HepG2 (cell line): ENCODE results near the gene SLC25A51. TPM values are rescaled to one million over a fixed set of nuclear protein-coding genes. Genes with fewer than 3 reads are reported as not detected.

Experiments
- ATAC-seq: fragments of 200-7000 bp; cut with Tn5 transposase; 3 replicates; pipeline ENCODE4 v1.9.1; 2020; ENCODE audit warnings: mild to moderate bottlenecking, moderate library complexity
- BruUV-seq: library from RNA; stranded (reverse); fragments of 400-500 nt; replicated peaks from 2 replicates; lab custom pipeline; 2021; lab: Mats Ljungman, UMichigan
- CTCF ChIA-PET: fragments of 300-600 bp; formaldehyde crosslinking; extraction: SDS; loops from one replicate; lab custom pipeline; 2021; ENCODE audit warnings: low total read pairs, inconsistent platforms, low intra/inter-chr PET ratio; lab: Yijun Ruan, JAX
- POLR2A ChIA-PET: fragments of 350-600 bp; sonication (Branson Sonifier 250); formaldehyde crosslinking; loops from one replicate; lab custom pipeline; 2020; ENCODE audit warnings: antibody characterized with exemption, inconsistent platforms; lab: Yijun Ruan, JAX
- DNase-seq: peaks from one replicate; pipeline ENCODE4 v3.0.0-alpha.2; 2015; ENCODE audit warnings: low spot score
- FAIRE-seq: peaks from 3 replicates; lab custom pipeline; 2011; peaks lifted over from hg19 to GRCh38; lab: Jason Lieb, UNC
- H2AFZ ChIP-seq: one replicate; pipeline ENCODE4 v1.6.1; 2011; ENCODE audit warnings: low read length, inconsistent platforms
- H3K27ac ChIP-seq: fragments of 300-600 bp; 3 replicates; pipeline ENCODE4 v1.8.0; 2011; ENCODE audit warnings: mixed run types, mild to moderate bottlenecking, mixed read lengths, low read length, inconsistent platforms; ENCODE audit not compliant: insufficient read depth; ENCODE audit errors: extremely low read length
- H3K27me3 ChIP-seq, 2 experiments: fragments of 200-600 bp in 1 of 2; 2 replicates in 1 of 2; 3 replicates in 1 of 2; pipeline versions ENCODE4 v1.6.0 to v1.8.0; 2011; ENCODE audit warnings: low read length in 2 of 2, mild to moderate bottlenecking in 2 of 2, moderate library complexity in 2 of 2, inconsistent platforms in 1 of 2; ENCODE audit not compliant: insufficient read depth in 2 of 2, control insufficient read depth in 1 of 2
- H3K36me3 ChIP-seq, 2 experiments: fragments of 200-600 bp in 1 of 2; replicated peaks in 1 of 2; 2 replicates in 1 of 2; 3 replicates in 1 of 2; pipeline versions ENCODE4 v1.5.1 to v1.8.0; 2011; ENCODE audit warnings: low read length in 2 of 2, inconsistent platforms in 1 of 2; ENCODE audit not compliant: insufficient read depth in 2 of 2, control insufficient read depth in 1 of 2
- H3K4me1 ChIP-seq: 2 replicates; pipeline ENCODE4 v1.5.1; 2012; ENCODE audit warnings: low read length, inconsistent platforms; ENCODE audit not compliant: insufficient read depth
- H3K4me2 ChIP-seq: 2 replicates; pipeline ENCODE4 v1.6.0; 2011; ENCODE audit warnings: low read depth, low read length, inconsistent platforms
- H3K4me3 ChIP-seq, 3 experiments: fragments of 200-600 bp in 1 of 3; sonication (generic), shearing (Covaris generic) in 1 of 3; replicated peaks in 1 of 3; 2 replicates each; pipeline ENCODE4 v1.5.1; 2011 to 2016; ENCODE audit warnings: low read length in 3 of 3, inconsistent platforms in 2 of 3, low read depth in 2 of 3, mild to moderate bottlenecking in 2 of 3, control low read depth in 1 of 3, mixed read lengths in 1 of 3; ENCODE audit not compliant: insufficient read depth in 1 of 3
- H3K79me2 ChIP-seq: one replicate; pipeline ENCODE4 v1.6.1; 2011; ENCODE audit warnings: low read length, inconsistent platforms; ENCODE audit not compliant: insufficient read depth
- H3K9ac ChIP-seq: 2 replicates; pipeline ENCODE4 v1.6.0; 2011; ENCODE audit warnings: mild to moderate bottlenecking, low read depth, low read length, inconsistent platforms; ENCODE audit not compliant: insufficient read depth
- H3K9me3 ChIP-seq: 2 replicates; pipeline ENCODE4 v1.5.1; 2012; ENCODE audit warnings: mild to moderate bottlenecking, low read length
- H4K20me1 ChIP-seq: 2 replicates; pipeline ENCODE4 v1.6.0; 2011; ENCODE audit warnings: inconsistent platforms, mild to moderate bottlenecking, low read length, moderate library complexity; ENCODE audit not compliant: insufficient read depth
- PHF21A ChIP-seq: sonication (generic); formaldehyde crosslinking; IDR thresholded peaks from 2 replicates; pipeline ENCODE4 v1.5.0; 2020; ENCODE audit warnings: mild to moderate bottlenecking, missing genetic modification reagents
- PHF8 ChIP-seq: sonication (generic); formaldehyde crosslinking; IDR thresholded peaks from 2 replicates; pipeline ENCODE4 v1.5.0; 2020; ENCODE audit warnings: missing genetic modification reagents
- PRPF4 ChIP-seq: fragments of 200-400 bp; formaldehyde crosslinking; IDR thresholded peaks from 2 replicates; pipeline ENCODE4 v1.6.1; 2016; ENCODE audit warnings: low read length, low read depth; ENCODE audit not compliant: poor library complexity, severe bottlenecking
- SATB2 ChIP-seq: sonication (generic); formaldehyde crosslinking; IDR thresholded peaks from 2 replicates; pipeline ENCODE4 v1.5.0; 2020; ENCODE audit warnings: missing genetic modification reagents
- ZNF335 ChIP-seq: sonication (generic); formaldehyde crosslinking; IDR thresholded peaks from 2 replicates; pipeline ENCODE4 v1.4.0; 2020; ENCODE audit warnings: missing genetic modification reagents
- ZSCAN25 ChIP-seq: sonication (generic); formaldehyde crosslinking; IDR thresholded peaks from 2 replicates; pipeline ENCODE4 v1.8.0; 2022; ENCODE audit warnings: mild to moderate bottlenecking, missing genetic modification reagents
- WGBS: methylation state at CpG from one replicate; pipeline ENCODE4 v1.1.6; 2017; ENCODE audit warnings: low lambda C conversion rate; 5-methylcytosine and 5-hydroxymethylcytosine counted together
- in situ Hi-C: cut with HindIII; loops from 2 replicates; pipeline ENCODE4 v1.10.0; 2017; ENCODE audit warnings: low pct_unique_long_range_greater_than_20kb; ENCODE audit not compliant: extremely low pct_ligation_motif_present
- intact Hi-C: fragments of 100-400 bp; cut with micrococcal nuclease; formaldehyde crosslinking; loops from one replicate; pipeline ENCODE4 v1.10.0; 2022; ENCODE audit not compliant: unreplicated experiment
- polyA plus RNA-seq, 8 experiments: library from polyadenylated mRNA; depleted of rRNA in 3 of 8; stranded (reverse) in 7 of 8; unstranded in 1 of 8; fragments of >200 nt; fragmentation: Illumina TruSeq in 4 of 8; extraction: Trizol in 4 of 8; gene quantifications; 2 replicates each; pipeline versions ENCODE4 v1.2.1 to v1.2.3, GENCODE V29; 2011 to 2016; ENCODE audit warnings: low read depth in 4 of 8, missing spikeins in 1 of 8, mixed read lengths in 1 of 8; ENCODE audit not compliant: insufficient read depth in 1 of 8
- total RNA-seq, 5 experiments: library from RNA; depleted of rRNA; stranded (reverse); fragments of >200 nt; fragmentation: Illumina TruSeq; extraction: Trizol; gene quantifications; 2 replicates each; pipeline ENCODE4 v1.2.3, GENCODE V29; 2016; ENCODE audit warnings: low read depth in 1 of 5
- TF ChIP-seq, protein P1 (sequence below): sonication (generic); formaldehyde crosslinking; IDR thresholded peaks from 2 replicates; pipeline ENCODE4 v1.4.0; 2020; ENCODE audit warnings: missing genetic modification reagents
- TF ChIP-seq, protein P2 (sequence below): IDR thresholded peaks from 2 replicates; pipeline ENCODE4 v1.6.1; 2012; ENCODE audit warnings: low read length, improper control_type of control experiment
- TF ChIP-seq, protein P3 (sequence below): sonication (generic); formaldehyde crosslinking; IDR thresholded peaks from 2 replicates; pipeline ENCODE4 v1.5.1; 2020; ENCODE audit warnings: mild to moderate bottlenecking, missing genetic modification reagents, borderline replicate concordance

Gene SLC25A51
- total and polyA plus RNA-seq, 2 of the 13 experiments (the other 11 are each of a cell fraction or from before 2014, with no cell fraction given), result 14.6 to 37.7 TPM

DNA sequence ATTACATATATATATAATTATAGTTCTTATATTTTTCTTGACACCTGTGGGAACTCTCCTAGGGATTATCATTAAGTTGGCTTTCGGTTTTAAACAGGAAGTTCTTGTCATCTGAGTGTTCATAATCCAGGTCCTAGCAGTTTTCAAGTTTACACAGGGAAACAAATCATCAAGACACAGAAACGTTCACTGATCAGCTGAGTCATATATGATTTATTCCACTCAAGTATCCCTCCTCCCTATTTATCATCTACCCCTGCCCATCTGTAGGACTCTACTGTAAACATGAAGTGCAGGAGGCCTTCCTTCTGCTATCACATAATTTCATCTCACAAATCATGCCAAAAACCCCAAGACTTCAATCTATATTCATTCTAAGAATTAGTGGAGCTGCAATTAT, 6.3 kb downstream of the SLC25A51 start:
- Histone ChIP-seq H3K4me3 (no peak overlapping the region), H3K4me1 (peaks cover 14% of the 10 kb centered on the region), H4K20me1 (no peaks in the 10 kb centered on the region), H3K27me3 (no peaks in the 10 kb centered on the region), H3K36me3 (peaks cover 5 to 37% of the 10 kb centered on the region in 2 experiments; a peak in 4 of 5 replicates), H2AFZ (no peak overlapping the region), H3K4me2 (no peak overlapping the region), H3K27ac (no peak overlapping the region), H3K9ac (no peak overlapping the region), H3K9me3 (no peaks in the 10 kb centered on the region), H3K79me2 (peaks cover 15% of the 10 kb centered on the region)
- DNase-seq (no peak), ATAC-seq (no peak), FAIRE-seq (no peak)
- intact Hi-C loops, result no loop called here
- WGBS, result 84% methylated on average over 2 of the region's 2 CpGs
- ChIA-PET CTCF (no interaction called here), POLR2A (no interaction called here)
- BruUV-seq, result no TSS peak
- in situ Hi-C loops, result no loop called here
- TF ChIP-seq, protein P1, sequence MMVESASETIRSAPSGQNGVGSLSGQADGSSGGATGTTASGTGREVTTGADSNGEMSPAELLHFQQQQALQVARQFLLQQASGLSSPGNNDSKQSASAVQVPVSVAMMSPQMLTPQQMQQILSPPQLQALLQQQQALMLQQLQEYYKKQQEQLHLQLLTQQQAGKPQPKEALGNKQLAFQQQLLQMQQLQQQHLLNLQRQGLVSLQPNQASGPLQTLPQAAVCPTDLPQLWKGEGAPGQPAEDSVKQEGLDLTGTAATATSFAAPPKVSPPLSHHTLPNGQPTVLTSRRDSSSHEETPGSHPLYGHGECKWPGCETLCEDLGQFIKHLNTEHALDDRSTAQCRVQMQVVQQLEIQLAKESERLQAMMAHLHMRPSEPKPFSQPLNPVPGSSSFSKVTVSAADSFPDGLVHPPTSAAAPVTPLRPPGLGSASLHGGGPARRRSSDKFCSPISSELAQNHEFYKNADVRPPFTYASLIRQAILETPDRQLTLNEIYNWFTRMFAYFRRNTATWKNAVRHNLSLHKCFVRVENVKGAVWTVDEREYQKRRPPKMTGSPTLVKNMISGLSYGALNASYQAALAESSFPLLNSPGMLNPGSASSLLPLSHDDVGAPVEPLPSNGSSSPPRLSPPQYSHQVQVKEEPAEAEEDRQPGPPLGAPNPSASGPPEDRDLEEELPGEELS (CRISPR knock-in tag), result no peak
- TF ChIP-seq, protein P2, sequence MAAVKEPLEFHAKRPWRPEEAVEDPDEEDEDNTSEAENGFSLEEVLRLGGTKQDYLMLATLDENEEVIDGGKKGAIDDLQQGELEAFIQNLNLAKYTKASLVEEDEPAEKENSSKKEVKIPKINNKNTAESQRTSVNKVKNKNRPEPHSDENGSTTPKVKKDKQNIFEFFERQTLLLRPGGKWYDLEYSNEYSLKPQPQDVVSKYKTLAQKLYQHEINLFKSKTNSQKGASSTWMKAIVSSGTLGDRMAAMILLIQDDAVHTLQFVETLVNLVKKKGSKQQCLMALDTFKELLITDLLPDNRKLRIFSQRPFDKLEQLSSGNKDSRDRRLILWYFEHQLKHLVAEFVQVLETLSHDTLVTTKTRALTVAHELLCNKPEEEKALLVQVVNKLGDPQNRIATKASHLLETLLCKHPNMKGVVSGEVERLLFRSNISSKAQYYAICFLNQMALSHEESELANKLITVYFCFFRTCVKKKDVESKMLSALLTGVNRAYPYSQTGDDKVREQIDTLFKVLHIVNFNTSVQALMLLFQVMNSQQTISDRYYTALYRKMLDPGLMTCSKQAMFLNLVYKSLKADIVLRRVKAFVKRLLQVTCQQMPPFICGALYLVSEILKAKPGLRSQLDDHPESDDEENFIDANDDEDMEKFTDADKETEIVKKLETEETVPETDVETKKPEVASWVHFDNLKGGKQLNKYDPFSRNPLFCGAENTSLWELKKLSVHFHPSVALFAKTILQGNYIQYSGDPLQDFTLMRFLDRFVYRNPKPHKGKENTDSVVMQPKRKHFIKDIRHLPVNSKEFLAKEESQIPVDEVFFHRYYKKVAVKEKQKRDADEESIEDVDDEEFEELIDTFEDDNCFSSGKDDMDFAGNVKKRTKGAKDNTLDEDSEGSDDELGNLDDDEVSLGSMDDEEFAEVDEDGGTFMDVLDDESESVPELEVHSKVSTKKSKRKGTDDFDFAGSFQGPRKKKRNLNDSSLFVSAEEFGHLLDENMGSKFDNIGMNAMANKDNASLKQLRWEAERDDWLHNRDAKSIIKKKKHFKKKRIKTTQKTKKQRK, result no peak
- TF ChIP-seq ZSCAN25 (no peak), ZNF335 (no peak), PHF21A (no peak), PHF8 (CRISPR knock-in tag) (no peak), SATB2 (CRISPR knock-in tag) (no peak), PRPF4 (no peak)
- TF ChIP-seq, protein P3, sequence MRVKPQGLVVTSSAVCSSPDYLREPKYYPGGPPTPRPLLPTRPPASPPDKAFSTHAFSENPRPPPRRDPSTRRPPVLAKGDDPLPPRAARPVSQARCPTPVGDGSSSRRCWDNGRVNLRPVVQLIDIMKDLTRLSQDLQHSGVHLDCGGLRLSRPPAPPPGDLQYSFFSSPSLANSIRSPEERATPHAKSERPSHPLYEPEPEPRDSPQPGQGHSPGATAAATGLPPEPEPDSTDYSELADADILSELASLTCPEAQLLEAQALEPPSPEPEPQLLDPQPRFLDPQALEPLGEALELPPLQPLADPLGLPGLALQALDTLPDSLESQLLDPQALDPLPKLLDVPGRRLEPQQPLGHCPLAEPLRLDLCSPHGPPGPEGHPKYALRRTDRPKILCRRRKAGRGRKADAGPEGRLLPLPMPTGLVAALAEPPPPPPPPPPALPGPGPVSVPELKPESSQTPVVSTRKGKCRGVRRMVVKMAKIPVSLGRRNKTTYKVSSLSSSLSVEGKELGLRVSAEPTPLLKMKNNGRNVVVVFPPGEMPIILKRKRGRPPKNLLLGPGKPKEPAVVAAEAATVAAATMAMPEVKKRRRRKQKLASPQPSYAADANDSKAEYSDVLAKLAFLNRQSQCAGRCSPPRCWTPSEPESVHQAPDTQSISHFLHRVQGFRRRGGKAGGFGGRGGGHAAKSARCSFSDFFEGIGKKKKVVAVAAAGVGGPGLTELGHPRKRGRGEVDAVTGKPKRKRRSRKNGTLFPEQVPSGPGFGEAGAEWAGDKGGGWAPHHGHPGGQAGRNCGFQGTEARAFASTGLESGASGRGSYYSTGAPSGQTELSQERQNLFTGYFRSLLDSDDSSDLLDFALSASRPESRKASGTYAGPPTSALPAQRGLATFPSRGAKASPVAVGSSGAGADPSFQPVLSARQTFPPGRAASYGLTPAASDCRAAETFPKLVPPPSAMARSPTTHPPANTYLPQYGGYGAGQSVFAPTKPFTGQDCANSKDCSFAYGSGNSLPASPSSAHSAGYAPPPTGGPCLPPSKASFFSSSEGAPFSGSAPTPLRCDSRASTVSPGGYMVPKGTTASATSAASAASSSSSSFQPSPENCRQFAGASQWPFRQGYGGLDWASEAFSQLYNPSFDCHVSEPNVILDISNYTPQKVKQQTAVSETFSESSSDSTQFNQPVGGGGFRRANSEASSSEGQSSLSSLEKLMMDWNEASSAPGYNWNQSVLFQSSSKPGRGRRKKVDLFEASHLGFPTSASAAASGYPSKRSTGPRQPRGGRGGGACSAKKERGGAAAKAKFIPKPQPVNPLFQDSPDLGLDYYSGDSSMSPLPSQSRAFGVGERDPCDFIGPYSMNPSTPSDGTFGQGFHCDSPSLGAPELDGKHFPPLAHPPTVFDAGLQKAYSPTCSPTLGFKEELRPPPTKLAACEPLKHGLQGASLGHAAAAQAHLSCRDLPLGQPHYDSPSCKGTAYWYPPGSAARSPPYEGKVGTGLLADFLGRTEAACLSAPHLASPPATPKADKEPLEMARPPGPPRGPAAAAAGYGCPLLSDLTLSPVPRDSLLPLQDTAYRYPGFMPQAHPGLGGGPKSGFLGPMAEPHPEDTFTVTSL (CRISPR knock-in tag), result no peak
